Testis (tissue), 2 donors: ENCODE measurements around the gene PLK2.

Experiments used
- POLR2A ChIP-seq: fragments of 450-650 bp; IDR thresholded peaks from one replicate; pipeline ENCODE4 v1.6.1; 2017; ENCODE audit warnings: antibody characterized with exemption, mild to moderate bottlenecking, moderate library complexity
- TF ChIP-seq, protein P1 (sequence below), 3 experiments: fragments of 450-650 bp in 2 of 3; fragments of 200-600 bp in 1 of 3; sonication (generic) in 1 of 3; IDR thresholded peaks; one replicate each; pipeline ENCODE4 v1.5.1; 2016 to 2019; ENCODE audit warnings: antibody characterized with exemption in 3 of 3, mild to moderate bottlenecking in 2 of 3, moderate library complexity in 1 of 3

DNA sequence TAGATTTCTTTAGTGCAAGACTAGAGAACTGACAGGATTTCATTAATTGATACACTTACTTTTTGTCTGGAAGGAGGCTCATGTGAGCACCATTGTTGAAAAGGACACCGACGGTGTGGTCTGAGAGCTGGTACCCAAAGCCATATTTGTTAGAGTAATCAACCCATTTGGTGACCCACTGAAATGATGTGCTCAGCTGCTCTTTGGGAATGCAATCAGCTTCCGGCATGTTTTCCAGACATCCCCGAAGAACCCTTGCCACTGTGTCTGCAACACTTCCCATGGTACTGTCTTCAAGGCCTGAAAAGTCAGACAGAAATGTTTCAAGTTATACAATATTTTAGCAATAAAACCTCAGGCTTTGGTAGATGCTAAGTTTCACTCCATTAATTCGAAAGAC lies 4.4 kb downstream of the PLK2 start:
- TF ChIP-seq, protein P1, sequence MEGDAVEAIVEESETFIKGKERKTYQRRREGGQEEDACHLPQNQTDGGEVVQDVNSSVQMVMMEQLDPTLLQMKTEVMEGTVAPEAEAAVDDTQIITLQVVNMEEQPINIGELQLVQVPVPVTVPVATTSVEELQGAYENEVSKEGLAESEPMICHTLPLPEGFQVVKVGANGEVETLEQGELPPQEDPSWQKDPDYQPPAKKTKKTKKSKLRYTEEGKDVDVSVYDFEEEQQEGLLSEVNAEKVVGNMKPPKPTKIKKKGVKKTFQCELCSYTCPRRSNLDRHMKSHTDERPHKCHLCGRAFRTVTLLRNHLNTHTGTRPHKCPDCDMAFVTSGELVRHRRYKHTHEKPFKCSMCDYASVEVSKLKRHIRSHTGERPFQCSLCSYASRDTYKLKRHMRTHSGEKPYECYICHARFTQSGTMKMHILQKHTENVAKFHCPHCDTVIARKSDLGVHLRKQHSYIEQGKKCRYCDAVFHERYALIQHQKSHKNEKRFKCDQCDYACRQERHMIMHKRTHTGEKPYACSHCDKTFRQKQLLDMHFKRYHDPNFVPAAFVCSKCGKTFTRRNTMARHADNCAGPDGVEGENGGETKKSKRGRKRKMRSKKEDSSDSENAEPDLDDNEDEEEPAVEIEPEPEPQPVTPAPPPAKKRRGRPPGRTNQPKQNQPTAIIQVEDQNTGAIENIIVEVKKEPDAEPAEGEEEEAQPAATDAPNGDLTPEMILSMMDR (IDR thresholded peaks at IDR 0.05), result no peak
- no peak for TF ChIP-seq POLR2A
